ENCODE results near the gene ARL6IP1.

DNA sequence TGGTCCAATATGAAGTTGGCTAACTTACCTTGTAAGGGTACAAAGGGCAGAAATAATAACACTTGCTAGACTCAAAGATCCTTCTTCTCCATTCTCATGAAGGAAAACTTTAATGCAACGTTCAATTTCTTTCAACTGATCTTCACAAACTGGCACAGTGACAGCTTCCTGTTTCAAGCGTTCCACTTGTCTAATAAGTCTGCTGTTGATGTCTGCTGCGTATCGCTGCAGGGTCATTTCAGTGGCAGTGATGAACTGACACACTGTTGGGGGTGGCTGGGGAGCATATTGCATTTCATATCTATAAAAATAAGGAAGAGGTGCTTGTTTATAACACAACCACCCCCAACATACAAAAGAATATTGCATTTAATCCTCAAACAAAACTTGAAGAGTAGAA is 33.5 kb upstream of the ARL6IP1 start:
- TF ChIP-seq ZNF274 (IDR thresholded peaks at IDR 0.05; ENCODE audit: low read depth, low read length) (no peak), YY1 (IDR thresholded peaks at IDR 0.05; ENCODE audit: insufficient read depth, insufficient read length) (no peak)
